ENCODE data around the gene ASCC3.

Gene ASCC3

DNA sequence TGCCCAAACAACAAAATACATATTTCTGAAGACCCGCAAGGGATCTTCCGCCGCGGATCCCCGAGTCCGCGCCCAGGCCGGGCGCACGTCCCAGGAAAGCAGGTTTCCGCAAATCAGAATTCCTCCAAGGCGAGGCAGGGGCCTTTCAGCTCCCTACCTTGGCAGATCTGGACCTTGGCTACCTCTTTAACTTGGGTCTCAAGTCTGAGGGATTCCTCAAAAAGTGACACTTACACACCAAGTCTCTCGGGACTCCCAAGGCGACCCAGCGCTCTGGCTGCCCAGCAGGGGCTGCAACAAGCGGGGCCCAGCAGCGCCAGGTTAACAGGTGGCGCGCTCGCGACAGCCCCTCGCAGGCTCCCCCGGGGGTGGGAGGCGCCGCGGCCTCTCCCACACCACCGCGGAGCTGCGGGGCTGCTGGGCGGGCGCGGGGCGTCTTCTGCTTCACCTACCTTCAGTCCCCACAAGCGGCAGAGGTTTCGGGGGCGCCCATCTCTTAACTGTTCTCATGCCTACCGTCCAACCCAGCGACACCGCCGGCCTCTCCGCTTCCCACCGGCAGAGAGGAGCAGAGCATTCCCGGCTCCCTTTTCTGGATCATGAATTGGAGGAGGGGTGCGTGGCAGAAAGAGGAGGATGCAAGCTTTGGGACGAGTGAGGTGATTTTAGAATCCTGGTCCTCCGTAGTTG, 416.8 kb downstream of the ASCC3 start:
- TF ChIP-seq FOXM1 (IDR thresholded peaks at IDR 0.05; ENCODE audit: borderline replicate concordance) (no peak), L3MBTL2 (conservative IDR thresholded peaks at IDR 0.05) (no peak), HDGF (IDR thresholded peaks at IDR 0.05; ENCODE audit: borderline replicate concordance) (no peak), CTBP1 (IDR thresholded peaks at IDR 0.05; ENCODE audit: borderline replicate concordance) (no peak), FOXA1 (IDR thresholded peaks at IDR 0.05) (no peak), TARDBP (IDR thresholded peaks at IDR 0.05) (no peak), SUZ12 (IDR thresholded peaks at IDR 0.05) (no peak), LEF1 (IDR thresholded peaks at IDR 0.05; ENCODE audit: borderline replicate concordance) (no peak), SP1 (IDR thresholded peaks at IDR 0.05) (no peak), NFRKB (IDR thresholded peaks at IDR 0.05) (no peak), BHLHE40 (IDR thresholded peaks at IDR 0.05; ENCODE audit: borderline replicate concordance) (no peak), PKNOX1 (IDR thresholded peaks at IDR 0.05) (no peak), ZNF384 (IDR thresholded peaks at IDR 0.05) (no peak), ELF4 (IDR thresholded peaks at IDR 0.05) (no peak), FOXK2 (IDR thresholded peaks at IDR 0.05) (no peak), ARNT (IDR thresholded peaks at IDR 0.05) (no peak)
- DNase-seq (ENCODE audit: extremely low spot score), result peak; percentile 35
- ChIA-PET POLR2A (interaction anchor here (0.6 to 1.8 kb wide), 16 partner anchors 9 to 354 kb away, joined by 3 to 10 read pairs (median 3); no protein-coding TSS in a partner anchor), CTCF (interaction anchor here (0.7 to 1.6 kb wide), 9 partner anchors 10 to 596 kb away, joined by 3 to 5 read pairs (median 3); no protein-coding TSS in a partner anchor)

- DNase-seq (ENCODE audit: extremely low spot score), result no peak
- TF ChIP-seq L3MBTL2 (conservative IDR thresholded peaks at IDR 0.05) (no peak), ARNT (IDR thresholded peaks at IDR 0.05) (no peak), PKNOX1 (IDR thresholded peaks at IDR 0.05) (no peak), TARDBP (IDR thresholded peaks at IDR 0.05) (no peak), BHLHE40 (IDR thresholded peaks at IDR 0.05; ENCODE audit: borderline replicate concordance) (no peak)
- ChIA-PET POLR2A (interaction anchor here (1.6 kb wide), 1 partner anchor 256 kb away, joined by 3 read pairs; no protein-coding TSS in a partner anchor), CTCF (interaction anchor here (0.6 to 0.8 kb wide), 2 partner anchors 172 to 201 kb away, joined by 3 read pairs; no protein-coding TSS in a partner anchor)
Observed at GRCh38 chr6:100463630-100464161, 417.4 kb downstream of the ASCC3 start.

DNA sequence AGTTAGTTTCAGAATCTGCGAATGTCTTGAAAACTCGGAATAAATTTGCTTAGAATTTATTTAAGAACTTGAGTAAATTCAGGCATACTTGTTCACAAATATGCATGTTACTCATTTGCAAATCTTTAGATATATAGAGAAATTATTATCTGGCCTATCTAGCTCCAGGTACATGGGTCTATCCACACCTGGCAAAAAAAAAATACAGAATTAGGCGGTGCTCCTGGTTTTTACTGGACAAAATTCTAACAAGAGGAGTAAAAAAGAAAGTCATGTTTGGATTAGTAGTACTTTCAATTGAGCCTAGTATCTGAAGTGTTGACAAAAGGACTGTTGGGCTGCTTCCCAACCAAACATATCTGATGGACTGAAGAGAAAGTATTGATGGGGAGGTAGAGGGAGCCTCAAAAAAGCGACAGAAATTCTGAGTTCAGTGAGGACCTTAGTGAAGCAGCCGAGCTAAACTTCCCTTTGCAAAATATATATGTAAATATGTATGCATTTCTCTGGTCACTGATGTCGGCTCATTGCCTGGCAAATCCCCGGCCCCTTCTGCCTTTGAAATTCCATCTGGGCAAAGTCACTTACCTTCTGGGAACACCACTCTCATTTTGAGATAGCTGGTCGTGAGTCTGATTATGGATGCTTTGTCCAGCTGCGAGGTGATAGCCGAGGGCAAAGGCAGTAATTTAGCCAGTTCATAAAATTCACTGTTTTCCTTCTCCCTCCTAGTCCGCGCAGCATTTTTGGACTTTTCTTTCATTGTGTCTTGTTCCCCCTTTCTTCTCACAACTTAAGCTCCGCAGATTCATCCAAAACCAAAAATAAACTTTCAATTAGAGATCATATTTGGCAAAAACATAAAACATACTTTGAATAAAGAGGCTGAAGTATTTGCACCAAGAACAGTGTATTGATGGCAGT, 418.2 kb downstream of the ASCC3 start:
- DNase-seq (ENCODE audit: extremely low spot score), result no peak
- ChIA-PET CTCF (interaction anchor here (0.6 to 0.8 kb wide), 2 partner anchors 172 to 201 kb away, joined by 3 read pairs; no protein-coding TSS in a partner anchor), POLR2A (interaction anchor here (1.6 kb wide), 1 partner anchor 257 kb away, joined by 3 read pairs; no protein-coding TSS in a partner anchor)
- TF ChIP-seq ELF4 (IDR thresholded peaks at IDR 0.05), result no peak
- TF ChIP-seq ARNT (IDR thresholded peaks at IDR 0.05), result no peak
- no peak for TF ChIP-seq FOXM1 (IDR thresholded peaks at IDR 0.05; ENCODE audit: borderline replicate concordance)
- no peak for TF ChIP-seq LEF1 (IDR thresholded peaks at IDR 0.05; ENCODE audit: borderline replicate concordance)
- no peak for TF ChIP-seq HDGF (IDR thresholded peaks at IDR 0.05; ENCODE audit: borderline replicate concordance)
- TF ChIP-seq ZNF384 (IDR thresholded peaks at IDR 0.05), result no peak
- no peak for TF ChIP-seq L3MBTL2 (conservative IDR thresholded peaks at IDR 0.05)

DNA sequence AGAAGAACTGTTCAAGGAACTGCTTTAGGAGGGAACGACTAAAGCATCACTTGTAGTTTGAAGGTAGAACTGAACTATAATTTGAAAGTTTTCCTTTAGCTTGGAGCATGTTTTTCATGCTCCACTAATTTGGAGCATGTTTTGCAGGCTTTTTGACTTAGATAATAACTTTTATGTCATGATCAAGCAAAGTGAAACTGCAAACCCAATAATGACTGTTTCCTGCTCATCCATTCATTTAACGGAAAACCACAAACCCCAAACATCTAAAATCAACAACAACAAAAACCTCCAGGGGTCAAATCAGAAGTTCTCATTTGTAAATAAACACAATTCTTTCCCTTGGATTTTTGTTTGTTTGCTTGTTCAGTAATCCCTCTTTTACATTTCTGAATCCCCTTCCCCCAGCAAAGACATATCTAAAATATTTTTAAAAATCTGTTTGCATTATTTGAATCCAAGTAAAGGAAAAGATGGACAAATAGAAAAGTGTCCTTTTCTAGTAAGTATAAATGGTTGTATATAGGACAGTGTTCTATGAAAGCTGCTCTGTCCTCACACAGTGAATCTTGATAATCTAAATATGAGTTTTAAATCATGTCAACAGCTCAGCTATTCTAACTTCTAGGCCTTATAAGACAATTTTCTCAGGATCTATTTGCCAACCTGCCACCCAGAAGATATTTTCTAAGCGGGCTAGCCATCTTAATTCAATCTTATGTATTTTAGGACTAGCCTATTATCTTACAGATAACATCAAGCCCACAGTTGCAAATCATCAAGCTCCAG, 419.0 kb downstream of the ASCC3 start:
- ChIA-PET CTCF (interaction anchor here (0.6 to 1.3 kb wide), 3 partner anchors 87 to 354 kb away, joined by 3 to 5 read pairs (median 3); no protein-coding TSS in a partner anchor), POLR2A (no interaction called here)
- DNase-seq (ENCODE audit: extremely low spot score), result no peak
- TF ChIP-seq PKNOX1 (IDR thresholded peaks at IDR 0.05), result no peak
- TF ChIP-seq L3MBTL2 (conservative IDR thresholded peaks at IDR 0.05), result no peak
- no peak for TF ChIP-seq NFRKB (IDR thresholded peaks at IDR 0.05)
- TF ChIP-seq SP1 (IDR thresholded peaks at IDR 0.05), result no peak
- no peak for TF ChIP-seq FOXM1 (IDR thresholded peaks at IDR 0.05; ENCODE audit: borderline replicate concordance)
- TF ChIP-seq ELF4 (IDR thresholded peaks at IDR 0.05), result no peak
- no peak for TF ChIP-seq SUZ12 (IDR thresholded peaks at IDR 0.05)
- no peak for TF ChIP-seq FOXK2 (IDR thresholded peaks at IDR 0.05)
- no peak for TF ChIP-seq HDGF (IDR thresholded peaks at IDR 0.05; ENCODE audit: borderline replicate concordance)
- no peak for TF ChIP-seq CTBP1 (IDR thresholded peaks at IDR 0.05; ENCODE audit: borderline replicate concordance)

Data from HEK293T (cell line).